ENCODE results near the gene PDGFC. TPM values are rescaled to one million over a fixed set of nuclear protein-coding genes. Genes with fewer than 3 reads are reported as not detected.
"Not testable (repeated sequence)": the region's sequence is repeated elsewhere in the genome, so short reads cannot be mapped to it uniquely, and the experiment has no call there.

PDGFC gene
- total RNA-seq, 1 experiment from 2014 or later = 5.3 TPM

GRCh38 chr4:156870131-156870530 is 101.5 kb downstream of the PDGFC start:
- Mint-ChIP-seq H3K27me3 (ENCODE audit: low read depth) (no peaks in the 10 kb centered on the region), H3K27ac (no peak overlapping the region), H3K36me3 (no peaks in the 10 kb centered on the region), H3K4me3 (no peak overlapping the region), H3K4me1 (no peaks in the 10 kb centered on the region), H3K9me3 (no peaks in the 10 kb centered on the region)
- ATAC-seq (no peak), DNase-seq (ENCODE audit: low spot score) (no peak)
- ChIA-PET CTCF (no interaction called here), POLR2A (no interaction called here)
- TF ChIP-seq HMGXB4 (CRISPR knock-in tag; IDR thresholded peaks at IDR 0.05) (no peak), PRRX2 (CRISPR knock-in tag; IDR thresholded peaks at IDR 0.05) (no peak), ZMAT4 (CRISPR knock-in tag; IDR thresholded peaks at IDR 0.05) (no peak), STAT6 (CRISPR knock-in tag; conservative IDR thresholded peaks at IDR 0.05; ENCODE audit: low read depth) (no peak), FOXP1 (CRISPR knock-in tag; IDR thresholded peaks at IDR 0.05; ENCODE audit: borderline replicate concordance) (no peak), ZNF138 (CRISPR knock-in tag; conservative IDR thresholded peaks at IDR 0.05) (no peak), ZNF219 (CRISPR knock-in tag; IDR thresholded peaks at IDR 0.05; ENCODE audit: borderline replicate concordance) (no peak)

GRCh38 chr4:156866088-156866487 is 105.5 kb downstream of the PDGFC start:
- H3K4me3 Mint-ChIP-seq; DNase-seq (ENCODE audit: low spot score); H3K27me3 Mint-ChIP-seq (ENCODE audit: low read depth); H3K4me1 Mint-ChIP-seq; H3K36me3 Mint-ChIP-seq; ATAC-seq; H3K9me3 Mint-ChIP-seq; H3K27ac Mint-ChIP-seq; POLR2A ChIA-PET; CTCF ChIA-PET: not testable (repeated sequence)

GRCh38 chr4:156865451-156865850 is 106.1 kb downstream of the PDGFC start:
- TF ChIP-seq ZNF671 (CRISPR knock-in tag; IDR thresholded peaks at IDR 0.05) = no peak
- no peak for TF ChIP-seq GTF2I (CRISPR knock-in tag; conservative IDR thresholded peaks at IDR 0.05)
- no peak for TF ChIP-seq ZSCAN18 (CRISPR knock-in tag; IDR thresholded peaks at IDR 0.05)
- no peak for TF ChIP-seq IRF2 (CRISPR knock-in tag; IDR thresholded peaks at IDR 0.05; ENCODE audit: borderline replicate concordance, low read depth)
- TF ChIP-seq AFF4 (CRISPR knock-in tag; IDR thresholded peaks at IDR 0.05; ENCODE audit: borderline replicate concordance) = no peak
- TF ChIP-seq ESRRA (CRISPR knock-in tag; IDR thresholded peaks at IDR 0.05; ENCODE audit: borderline replicate concordance) = no peak
- TF ChIP-seq ZBTB43 (CRISPR knock-in tag; IDR thresholded peaks at IDR 0.05) = no peak
- TF ChIP-seq SP1 (CRISPR knock-in tag; conservative IDR thresholded peaks at IDR 0.05) = no peak
- no peak for TF ChIP-seq STAT6 (CRISPR knock-in tag; conservative IDR thresholded peaks at IDR 0.05; ENCODE audit: low read depth)
- no peak for TF ChIP-seq MAX (CRISPR knock-in tag; IDR thresholded peaks at IDR 0.05)
- TF ChIP-seq ZNF317 (CRISPR knock-in tag; IDR thresholded peaks at IDR 0.05; ENCODE audit: borderline replicate concordance, low read depth) = no peak
- no peaks in the 10 kb centered on the region for H3K27me3 Mint-ChIP-seq (ENCODE audit: low read depth)
- ATAC-seq (no peak), DNase-seq (ENCODE audit: low spot score) (no peak)
- H3K36me3 Mint-ChIP-seq = no peaks in the 10 kb centered on the region
- ChIA-PET POLR2A (no interaction called here), CTCF (no interaction called here)
- no peaks in the 10 kb centered on the region for H3K9me3 Mint-ChIP-seq
- H3K27ac Mint-ChIP-seq = no peak overlapping the region
- H3K4me3 Mint-ChIP-seq = no peak overlapping the region
- H3K4me1 Mint-ChIP-seq = no peaks in the 10 kb centered on the region

Measured in WTC11 (cell line).